ENCODE results near the gene NKX2-1.

NKX2-1 gene

GRCh38 chr14:36518031-36518585, 1.9 kb downstream of the NKX2-1 start:
- DNase-seq (ENCODE audit: low read depth in 2 of 2): no peak

- no peak for DNase-seq (ENCODE audit: low read depth in 2 of 2)
Measured at GRCh38 chr14:36517242-36518030, 2.6 kb downstream of the NKX2-1 start.

- no peak for DNase-seq (ENCODE audit: low read depth in 2 of 2)
Measured at GRCh38 chr14:36516719-36517241, 3.3 kb downstream of the NKX2-1 start.

GRCh38 chr14:36515896-36516718, 3.9 kb downstream of the NKX2-1 start:
- no peak for DNase-seq (ENCODE audit: low read depth in 2 of 2)

GRCh38 chr14:36515105-36515593, 4.9 kb downstream of the NKX2-1 start:
- DNase-seq (ENCODE audit: low read depth in 2 of 2): no peak

- no peak for DNase-seq (ENCODE audit: low read depth in 2 of 2)
Measured at GRCh38 chr14:36514278-36515104, 5.5 kb downstream of the NKX2-1 start.

GRCh38 chr14:36513451-36514277, 6.4 kb downstream of the NKX2-1 start:
- no peak for DNase-seq (ENCODE audit: low read depth in 2 of 2)

- no peak for DNase-seq (ENCODE audit: low read depth in 2 of 2)
Measured at GRCh38 chr14:36513012-36513420, 7.0 kb downstream of the NKX2-1 start.

GRCh38 chr14:36512585-36513003, 7.4 kb downstream of the NKX2-1 start:
- DNase-seq (ENCODE audit: low read depth in 2 of 2): no peak

- DNase-seq (ENCODE audit: low read depth in 2 of 2): no peak
Measured at GRCh38 chr14:36511981-36512584, 7.9 kb downstream of the NKX2-1 start.

- no peak for DNase-seq (ENCODE audit: low read depth in 2 of 2)
Measured at GRCh38 chr14:36510874-36511273, 9.2 kb downstream of the NKX2-1 start.

GRCh38 chr14:36510078-36510799, 9.8 kb downstream of the NKX2-1 start:
- DNase-seq (ENCODE audit: low read depth in 2 of 2): no peak

- no peak for DNase-seq (ENCODE audit: low read depth in 2 of 2)
Measured at GRCh38 chr14:36509069-36509917, 10.7 kb downstream of the NKX2-1 start.

- DNase-seq (ENCODE audit: low read depth in 2 of 2): no peak
Measured at GRCh38 chr14:36508418-36509068, 11.5 kb downstream of the NKX2-1 start.

GRCh38 chr14:36507847-36508417, 12.1 kb downstream of the NKX2-1 start:
- no peak for DNase-seq (ENCODE audit: low read depth in 2 of 2)

- no peak for DNase-seq (ENCODE audit: low read depth in 2 of 2)
Measured at GRCh38 chr14:36506732-36507614, 13.1 kb downstream of the NKX2-1 start.

Measured in activated CD8-positive, alpha-beta memory T cell treated with anti-CD3 and anti-CD28 coated beads for 4 hours (primary cell).